GM18868 (cell line): ENCODE measurements around the gene KRT74.

Experiments
- ATAC-seq: cut with Tn5 transposase; IDR thresholded peaks from one replicate; pipeline ENCODE4 v1.9.1; 2021; ENCODE audit warnings: mild to moderate bottlenecking, moderate library complexity; ENCODE audit not compliant: unreplicated experiment

KRT74 gene

GRCh38 chr12:52575948-52576347 is 2.3 kb upstream of the KRT74 start:
- ATAC-seq, result no peak

- ATAC-seq, result no peak
Observed at GRCh38 chr12:52575256-52575655, 1.6 kb upstream of the KRT74 start.

- ATAC-seq, result no peak
Observed at GRCh38 chr12:52573306-52573705, 337 bp downstream of the KRT74 start.

GRCh38 chr12:52570511-52570910 is 3.1 kb downstream of the KRT74 start:
- ATAC-seq, result no peak

DNA sequence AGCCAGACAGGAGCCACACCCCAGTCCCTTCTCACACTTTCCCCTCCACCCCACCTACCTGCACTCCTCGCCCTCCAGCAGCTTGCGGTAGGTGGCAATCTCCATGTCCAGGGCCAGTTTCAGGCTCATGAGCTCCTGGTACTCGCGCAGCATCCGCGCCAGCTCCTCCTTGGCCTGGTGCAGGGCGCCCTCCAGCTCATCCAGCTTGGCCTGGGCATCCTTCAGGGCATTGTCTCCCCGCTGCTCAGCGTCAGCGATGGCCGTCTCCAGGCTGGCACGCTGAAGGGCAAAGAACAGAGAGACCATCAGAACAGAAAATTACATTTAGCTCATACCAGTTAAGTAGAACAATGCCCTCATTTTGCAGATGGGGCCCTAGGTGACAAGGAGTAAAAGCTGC is 5.5 kb downstream of the KRT74 start:
- no peak for ATAC-seq

- no peak for ATAC-seq
Observed at GRCh38 chr12:52566847-52567291, 6.8 kb downstream of the KRT74 start.

GRCh38 chr12:52564582-52564981 is 9.1 kb downstream of the KRT74 start:
- ATAC-seq, result no peak

DNA sequence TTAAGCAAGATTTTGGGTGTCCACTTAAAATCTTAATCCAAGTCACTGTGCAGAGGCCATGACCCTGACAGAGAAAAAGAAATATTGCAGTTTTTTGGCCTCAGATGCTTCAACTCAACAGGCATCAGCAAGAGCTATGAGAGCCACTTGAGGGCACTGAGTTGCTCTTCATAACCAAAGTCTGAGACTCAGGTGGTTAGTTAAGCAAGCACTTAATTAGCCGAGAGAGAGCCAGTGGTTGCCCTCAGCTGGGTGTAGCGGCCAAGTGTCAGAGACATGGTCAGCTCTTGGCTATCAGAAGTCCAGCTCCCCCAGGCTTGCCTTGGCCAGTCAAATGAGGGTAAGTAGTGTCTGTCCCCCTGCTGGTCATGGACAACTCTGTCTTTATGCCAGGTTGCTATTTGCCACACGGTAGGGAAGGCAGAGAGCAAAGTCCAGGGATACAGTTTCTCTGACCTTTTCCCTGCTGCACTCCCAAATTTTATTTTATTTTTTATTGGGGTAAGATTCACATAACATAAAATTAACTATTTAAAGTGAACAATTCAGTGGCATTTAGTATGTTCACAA is 11.7 kb downstream of the KRT74 start:
- ATAC-seq, result no peak

- no peak for ATAC-seq
Observed at GRCh38 chr12:52559979-52560378, 13.7 kb downstream of the KRT74 start.

- no peak for ATAC-seq
Observed at GRCh38 chr12:52558781-52559445, 14.7 kb downstream of the KRT74 start.

DNA sequence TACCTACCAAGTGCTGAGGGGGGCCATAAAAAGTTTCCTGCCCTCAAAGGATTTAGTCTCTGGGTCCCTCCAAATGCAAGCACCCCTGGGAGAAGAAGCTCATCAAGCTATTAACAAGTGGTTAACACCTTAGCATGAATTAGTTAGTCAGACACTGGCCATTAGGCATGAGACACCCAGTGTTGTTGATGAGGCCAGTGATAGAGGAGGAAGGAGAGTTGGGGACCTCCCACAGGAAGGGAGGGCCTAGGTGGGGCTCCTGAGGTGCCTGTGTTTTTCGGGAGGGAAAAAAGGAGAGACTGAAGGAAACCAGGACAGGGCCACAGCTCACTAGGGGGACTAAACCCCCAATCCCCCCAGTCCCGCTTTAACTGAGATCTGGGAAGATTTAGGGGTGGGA is 16.2 kb downstream of the KRT74 start:
- no peak for ATAC-seq

DNA sequence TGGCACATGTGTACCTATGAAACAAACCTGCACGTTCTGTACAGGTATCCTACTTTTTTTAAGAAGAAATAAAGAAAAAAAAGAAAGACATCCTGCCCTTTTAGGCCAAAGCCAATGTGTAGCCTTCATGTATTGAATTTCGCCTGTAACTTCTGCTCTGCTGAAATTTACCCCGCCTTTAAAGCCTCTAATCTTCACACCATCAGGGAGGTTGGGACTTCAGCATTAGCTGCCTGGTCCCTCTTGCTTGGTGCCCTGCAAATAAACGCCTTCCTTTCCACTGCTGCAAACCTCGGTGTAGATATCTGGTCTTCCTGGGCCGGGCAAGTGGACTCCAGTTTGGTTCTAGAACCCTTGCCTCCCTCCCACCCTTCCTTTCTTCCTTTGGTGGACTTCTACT is 18.1 kb downstream of the KRT74 start:
- ATAC-seq, result no peak

- no peak for ATAC-seq
Observed at GRCh38 chr12:52552681-52553195, 20.9 kb downstream of the KRT74 start, which contains the start of gene KRT71. Gene KRT71 (minus strand): TSS chr12:52553145. CDS start chr12:52553077, 68 bp downstream.

GRCh38 chr12:52552055-52552454 is 21.6 kb downstream of the KRT74 start:
- no peak for ATAC-seq

GRCh38 chr12:52551216-52551865 is 22.3 kb downstream of the KRT74 start:
- no peak for ATAC-seq

- ATAC-seq, result no peak
Observed at GRCh38 chr12:52546126-52546525, 27.5 kb downstream of the KRT74 start.

DNA sequence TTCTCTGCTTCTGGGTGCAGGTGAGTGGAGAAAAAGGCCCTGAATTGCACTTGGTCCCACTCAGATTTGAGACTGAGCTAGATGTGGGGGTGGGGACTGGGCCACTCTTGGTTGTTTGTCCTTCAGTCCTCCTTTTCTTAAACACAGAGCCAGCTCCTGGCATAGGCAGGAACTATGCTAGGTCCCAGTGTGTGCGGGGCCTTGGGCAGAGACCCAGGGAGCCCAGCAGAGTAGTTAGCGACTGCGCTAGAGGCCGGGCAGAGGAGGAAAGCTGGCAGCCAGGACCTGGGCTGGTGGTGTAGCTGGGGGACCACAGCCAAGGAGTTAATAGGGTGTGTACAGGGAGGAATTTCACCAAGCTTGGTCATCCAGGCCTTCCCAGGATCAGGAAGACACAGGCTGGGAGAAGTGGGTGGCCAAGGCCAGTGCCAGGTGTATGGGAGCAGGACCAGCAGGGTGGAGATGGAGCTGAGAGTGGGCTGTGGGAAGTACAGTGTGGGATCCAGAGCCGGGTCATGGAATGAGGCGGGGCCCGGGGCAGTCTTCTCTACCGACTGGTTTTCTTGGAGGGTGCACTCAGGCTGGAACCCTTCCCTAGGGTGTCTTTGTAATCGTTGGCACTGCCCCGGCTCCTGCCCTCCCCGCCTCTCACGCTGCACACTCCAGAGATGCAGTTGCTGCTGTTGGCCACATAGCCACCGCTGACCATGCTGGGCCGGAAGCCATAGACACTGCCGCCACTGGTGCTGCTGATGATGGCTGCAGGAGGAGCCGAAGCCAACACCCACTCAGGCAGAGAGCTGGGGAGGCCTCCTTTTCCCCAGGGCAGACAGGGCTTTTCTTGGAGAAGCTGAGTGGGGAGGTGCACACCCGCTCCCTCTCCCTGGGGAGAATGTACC is 29.4 kb downstream of the KRT74 start:
- no peak for ATAC-seq

GRCh38 chr12:52542785-52543318 is 30.8 kb downstream of the KRT74 start:
- no peak for ATAC-seq

GRCh38 chr12:52542157-52542556 is 31.5 kb downstream of the KRT74 start:
- no peak for ATAC-seq

DNA sequence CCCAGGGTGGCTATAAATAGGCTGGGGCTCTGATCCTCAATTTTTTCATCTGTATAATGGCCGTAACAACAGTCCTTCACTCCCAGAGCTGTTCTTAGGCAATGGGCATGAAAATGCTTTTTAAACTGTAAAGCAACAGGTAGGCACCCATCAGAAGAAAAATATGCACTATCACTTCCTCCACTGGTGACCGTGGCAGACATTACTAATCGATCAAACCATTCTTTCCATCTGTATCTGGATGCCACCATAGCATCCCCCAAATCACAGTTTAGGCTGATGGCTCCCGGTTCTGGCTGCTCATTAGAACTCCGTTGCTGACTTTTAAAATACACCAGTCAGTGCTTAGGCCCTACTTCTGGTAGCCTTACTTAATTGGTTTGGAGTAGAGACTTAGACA is 31.9 kb downstream of the KRT74 start:
- no peak for ATAC-seq

GRCh38 chr12:52540531-52540930 is 33.1 kb downstream of the KRT74 start:
- no peak for ATAC-seq
